ENCODE measurements around the gene TMCO4.

Gene TMCO4

DNA sequence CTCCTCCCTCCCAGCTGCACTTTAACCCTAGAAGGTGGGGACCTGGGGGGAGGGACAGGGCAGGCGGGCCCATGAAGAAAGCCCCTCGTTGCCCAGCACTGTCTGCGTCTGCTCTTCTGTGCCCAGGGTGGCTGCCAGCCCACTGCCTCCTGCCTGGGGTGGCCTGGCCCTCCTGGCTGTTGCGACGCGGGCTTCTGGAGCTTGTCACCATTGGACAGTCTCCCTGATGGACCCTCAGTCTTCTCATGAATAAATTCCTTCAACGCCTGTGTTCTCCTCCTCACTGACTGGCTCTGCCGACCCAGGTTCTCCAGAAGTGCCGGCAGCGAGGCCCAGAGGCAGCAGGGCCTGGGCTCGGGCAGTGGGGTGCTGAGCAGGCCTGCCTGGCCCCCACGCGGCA, 141.5 kb downstream of the TMCO4 start:
- H3K9me3 ChIP-seq = no peaks in the 10 kb centered on the region
- H3K4me1 ChIP-seq = no peaks in the 10 kb centered on the region
- H3K4me3 ChIP-seq (ENCODE audit: low read depth, low read length) = no peak overlapping the region
- no peak for DNase-seq
- no peaks in the 10 kb centered on the region for H3K27me3 ChIP-seq
- H3K36me3 ChIP-seq = no peaks in the 10 kb centered on the region
- TF ChIP-seq, protein P1, sequence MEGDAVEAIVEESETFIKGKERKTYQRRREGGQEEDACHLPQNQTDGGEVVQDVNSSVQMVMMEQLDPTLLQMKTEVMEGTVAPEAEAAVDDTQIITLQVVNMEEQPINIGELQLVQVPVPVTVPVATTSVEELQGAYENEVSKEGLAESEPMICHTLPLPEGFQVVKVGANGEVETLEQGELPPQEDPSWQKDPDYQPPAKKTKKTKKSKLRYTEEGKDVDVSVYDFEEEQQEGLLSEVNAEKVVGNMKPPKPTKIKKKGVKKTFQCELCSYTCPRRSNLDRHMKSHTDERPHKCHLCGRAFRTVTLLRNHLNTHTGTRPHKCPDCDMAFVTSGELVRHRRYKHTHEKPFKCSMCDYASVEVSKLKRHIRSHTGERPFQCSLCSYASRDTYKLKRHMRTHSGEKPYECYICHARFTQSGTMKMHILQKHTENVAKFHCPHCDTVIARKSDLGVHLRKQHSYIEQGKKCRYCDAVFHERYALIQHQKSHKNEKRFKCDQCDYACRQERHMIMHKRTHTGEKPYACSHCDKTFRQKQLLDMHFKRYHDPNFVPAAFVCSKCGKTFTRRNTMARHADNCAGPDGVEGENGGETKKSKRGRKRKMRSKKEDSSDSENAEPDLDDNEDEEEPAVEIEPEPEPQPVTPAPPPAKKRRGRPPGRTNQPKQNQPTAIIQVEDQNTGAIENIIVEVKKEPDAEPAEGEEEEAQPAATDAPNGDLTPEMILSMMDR (IDR thresholded peaks at IDR 0.05; ENCODE audit: low read depth, low read length) = no peak

DNA sequence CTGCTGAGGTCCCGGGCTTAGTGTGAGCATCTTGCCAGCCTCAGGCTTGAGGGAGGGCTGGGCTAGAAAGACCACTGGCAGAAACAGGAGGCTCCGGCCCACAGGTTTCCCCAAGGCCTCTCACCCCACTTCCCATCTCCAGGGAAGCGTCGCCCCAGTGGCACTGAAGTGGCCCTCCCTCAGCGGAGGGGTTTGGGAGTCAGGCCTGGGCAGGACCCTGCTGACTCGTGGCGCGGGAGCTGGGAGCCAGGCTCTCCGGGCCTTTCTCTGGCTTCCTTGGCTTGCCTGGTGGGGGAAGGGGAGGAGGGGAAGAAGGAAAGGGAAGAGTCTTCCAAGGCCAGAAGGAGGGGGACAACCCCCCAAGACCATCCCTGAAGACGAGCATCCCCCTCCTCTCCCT, 142.2 kb downstream of the TMCO4 start:
- no peaks in the 10 kb centered on the region for H3K4me1 ChIP-seq
- TF ChIP-seq, protein P1 (IDR thresholded peaks at IDR 0.05; ENCODE audit: low read depth, low read length) = no peak
- DNase-seq = no peak
- H3K9me3 ChIP-seq = no peaks in the 10 kb centered on the region
- no peak overlapping the region for H3K4me3 ChIP-seq (ENCODE audit: low read depth, low read length)
- no peaks in the 10 kb centered on the region for H3K27me3 ChIP-seq
- no peaks in the 10 kb centered on the region for H3K36me3 ChIP-seq

DNA sequence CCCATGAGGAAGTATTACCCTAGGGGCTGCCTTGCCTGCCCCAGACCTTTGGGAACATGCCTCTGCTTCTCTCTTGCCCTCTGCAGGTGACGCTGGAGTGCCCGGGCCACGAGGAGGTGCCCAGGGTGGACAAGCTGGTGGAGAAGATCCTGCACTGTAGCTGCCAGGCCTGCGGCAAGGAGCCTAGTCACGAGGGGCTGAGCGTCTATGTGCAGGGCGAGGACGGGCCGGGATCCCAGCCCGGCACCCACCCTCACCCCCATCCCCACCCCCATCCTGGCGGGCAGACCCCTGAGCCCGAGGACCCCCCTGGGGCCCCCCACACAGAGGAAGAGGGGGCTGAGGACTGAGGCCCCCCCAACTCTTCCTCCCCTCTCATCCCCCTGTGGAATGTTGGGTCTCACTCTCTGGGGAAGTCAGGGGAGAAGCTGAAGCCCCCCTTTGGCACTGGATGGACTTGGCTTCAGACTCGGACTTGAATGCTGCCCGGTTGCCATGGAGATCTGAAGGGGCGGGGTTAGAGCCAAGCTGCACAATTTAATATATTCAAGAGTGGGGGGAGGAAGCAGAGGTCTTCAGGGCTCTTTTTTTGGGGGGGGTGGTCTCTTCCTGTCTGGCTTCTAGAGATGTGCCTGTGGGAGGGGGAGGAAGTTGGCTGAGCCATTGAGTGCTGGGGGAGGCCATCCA, 142.8 kb downstream of the TMCO4 start:
- TF ChIP-seq, protein P1 (IDR thresholded peaks at IDR 0.05; ENCODE audit: low read depth, low read length) = no peak
- no peak overlapping the region for H3K4me3 ChIP-seq (ENCODE audit: low read depth, low read length)
- no peaks in the 10 kb centered on the region for H3K36me3 ChIP-seq
- H3K9me3 ChIP-seq = no peaks in the 10 kb centered on the region
- H3K27me3 ChIP-seq = no peaks in the 10 kb centered on the region
- no peaks in the 10 kb centered on the region for H3K4me1 ChIP-seq
- DNase-seq = peak; percentile 35

DNA sequence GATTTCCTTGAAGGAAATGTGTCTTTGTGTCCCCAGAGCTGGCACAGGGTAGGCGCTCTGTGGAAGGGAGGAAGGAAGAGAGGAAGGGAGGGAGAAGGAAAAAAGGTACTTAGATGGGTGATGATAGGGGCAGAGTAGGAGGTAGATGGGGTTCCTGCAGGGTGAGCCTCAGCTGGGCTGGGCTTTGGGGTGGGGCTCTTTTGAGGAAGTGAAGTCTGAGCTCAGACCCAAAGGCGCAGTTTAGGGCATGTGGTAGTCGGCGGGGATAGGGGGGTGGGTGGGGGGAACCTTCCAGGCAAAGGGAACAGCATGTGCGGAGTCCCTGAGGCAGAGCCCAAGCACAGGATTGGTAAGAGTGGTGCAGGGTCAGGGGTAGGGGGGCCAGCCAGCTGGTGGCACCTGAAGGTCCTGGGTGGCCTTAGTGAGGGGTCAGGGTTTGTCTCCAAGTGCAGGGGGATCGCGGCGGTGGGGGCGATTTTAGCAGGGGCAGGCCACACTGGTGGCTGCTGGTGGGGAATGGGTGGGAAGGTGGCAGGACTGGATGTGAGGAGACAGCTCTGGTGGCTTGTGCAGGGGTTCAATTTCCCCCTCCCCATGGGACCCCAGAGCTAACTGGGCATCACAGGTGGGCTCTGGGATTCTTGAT, 143.5 kb downstream of the TMCO4 start:
- TF ChIP-seq, protein P1 (IDR thresholded peaks at IDR 0.05; ENCODE audit: low read depth, low read length) = no peak
- DNase-seq = no peak
- Histone ChIP-seq H3K36me3 (no peaks in the 10 kb centered on the region), H3K9me3 (no peaks in the 10 kb centered on the region), H3K4me1 (no peaks in the 10 kb centered on the region), H3K27me3 (no peaks in the 10 kb centered on the region), H3K4me3 (ENCODE audit: low read depth, low read length) (no peak overlapping the region)

DNA sequence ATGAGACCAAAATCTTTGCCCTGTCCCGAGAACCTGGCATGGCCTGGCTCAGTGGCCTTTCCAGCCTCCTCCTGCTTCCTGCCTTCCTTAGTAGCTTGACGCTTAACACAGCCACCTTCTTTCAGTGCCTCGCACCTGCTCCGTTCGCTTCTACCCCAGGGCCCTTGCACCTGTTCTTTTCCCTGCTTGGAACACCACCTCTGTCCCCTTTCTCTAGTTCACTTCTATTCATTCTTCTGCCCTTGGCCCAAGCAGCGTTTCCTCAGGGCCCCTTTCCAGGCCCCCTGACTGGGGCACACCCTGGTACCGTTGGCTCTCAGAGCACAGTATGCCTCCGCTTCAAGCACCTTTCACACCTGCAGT, 144.0 kb downstream of the TMCO4 start:
- H3K4me3 ChIP-seq (ENCODE audit: low read depth, low read length) = no peak overlapping the region
- no peaks in the 10 kb centered on the region for H3K36me3 ChIP-seq
- no peaks in the 10 kb centered on the region for H3K9me3 ChIP-seq
- no peaks in the 10 kb centered on the region for H3K27me3 ChIP-seq
- DNase-seq = no peak
- no peaks in the 10 kb centered on the region for H3K4me1 ChIP-seq
- TF ChIP-seq, protein P1 (IDR thresholded peaks at IDR 0.05; ENCODE audit: low read depth, low read length) = no peak

All from BE2C (cell line).